ENCODE measurements around the gene IGSF21.

DNA sequence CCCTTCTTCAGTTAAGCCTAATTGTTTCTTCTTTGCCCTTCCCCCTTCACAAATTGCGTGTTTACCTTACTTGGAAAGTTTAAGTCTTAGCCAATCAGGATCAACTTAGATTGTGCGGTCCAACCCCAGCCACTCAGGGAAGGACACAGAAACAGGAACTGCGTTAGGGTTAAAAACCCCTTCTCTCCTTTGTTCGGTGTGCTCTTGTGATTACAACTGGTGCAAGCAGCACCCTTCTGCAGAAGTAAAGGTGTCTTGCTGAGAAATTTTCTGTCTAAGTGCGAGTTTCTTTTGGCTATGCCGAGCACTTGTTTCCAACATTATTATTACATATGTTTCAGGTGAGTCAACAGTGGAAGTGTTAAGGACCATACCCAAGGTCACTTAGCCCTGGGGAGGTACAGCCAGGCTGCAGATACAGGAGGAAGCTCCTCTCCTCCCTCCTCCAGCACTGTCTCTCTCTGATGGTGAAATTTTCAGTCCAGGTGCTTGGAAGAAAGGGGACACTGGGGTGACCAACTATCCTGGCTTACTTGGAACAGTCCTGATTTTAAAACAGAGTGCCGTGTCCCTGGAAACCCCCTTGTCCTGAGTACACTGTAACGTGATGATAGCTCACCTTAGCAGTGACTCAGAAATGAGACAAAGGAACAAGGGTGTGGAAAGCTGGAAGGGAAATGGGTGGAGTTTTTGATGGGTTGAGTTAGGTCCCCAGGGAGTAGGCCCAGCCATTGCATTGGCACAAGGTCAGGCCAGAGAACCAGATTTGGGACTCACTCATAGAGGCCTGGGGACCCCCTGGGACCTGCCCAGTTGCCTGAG lies 304.4 kb downstream of the IGSF21 start:
- TF ChIP-seq, protein P1, sequence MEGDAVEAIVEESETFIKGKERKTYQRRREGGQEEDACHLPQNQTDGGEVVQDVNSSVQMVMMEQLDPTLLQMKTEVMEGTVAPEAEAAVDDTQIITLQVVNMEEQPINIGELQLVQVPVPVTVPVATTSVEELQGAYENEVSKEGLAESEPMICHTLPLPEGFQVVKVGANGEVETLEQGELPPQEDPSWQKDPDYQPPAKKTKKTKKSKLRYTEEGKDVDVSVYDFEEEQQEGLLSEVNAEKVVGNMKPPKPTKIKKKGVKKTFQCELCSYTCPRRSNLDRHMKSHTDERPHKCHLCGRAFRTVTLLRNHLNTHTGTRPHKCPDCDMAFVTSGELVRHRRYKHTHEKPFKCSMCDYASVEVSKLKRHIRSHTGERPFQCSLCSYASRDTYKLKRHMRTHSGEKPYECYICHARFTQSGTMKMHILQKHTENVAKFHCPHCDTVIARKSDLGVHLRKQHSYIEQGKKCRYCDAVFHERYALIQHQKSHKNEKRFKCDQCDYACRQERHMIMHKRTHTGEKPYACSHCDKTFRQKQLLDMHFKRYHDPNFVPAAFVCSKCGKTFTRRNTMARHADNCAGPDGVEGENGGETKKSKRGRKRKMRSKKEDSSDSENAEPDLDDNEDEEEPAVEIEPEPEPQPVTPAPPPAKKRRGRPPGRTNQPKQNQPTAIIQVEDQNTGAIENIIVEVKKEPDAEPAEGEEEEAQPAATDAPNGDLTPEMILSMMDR (IDR thresholded peaks at IDR 0.05; ENCODE audit: insufficient read depth, low read length) = no peak
- TF ChIP-seq POLR2AphosphoS5 (IDR thresholded peaks at IDR 0.05; ENCODE audit: low read depth) = no peak
- no peak for TF ChIP-seq GABPA (IDR thresholded peaks at IDR 0.05; ENCODE audit: low read depth)
- TF ChIP-seq, protein P2, sequence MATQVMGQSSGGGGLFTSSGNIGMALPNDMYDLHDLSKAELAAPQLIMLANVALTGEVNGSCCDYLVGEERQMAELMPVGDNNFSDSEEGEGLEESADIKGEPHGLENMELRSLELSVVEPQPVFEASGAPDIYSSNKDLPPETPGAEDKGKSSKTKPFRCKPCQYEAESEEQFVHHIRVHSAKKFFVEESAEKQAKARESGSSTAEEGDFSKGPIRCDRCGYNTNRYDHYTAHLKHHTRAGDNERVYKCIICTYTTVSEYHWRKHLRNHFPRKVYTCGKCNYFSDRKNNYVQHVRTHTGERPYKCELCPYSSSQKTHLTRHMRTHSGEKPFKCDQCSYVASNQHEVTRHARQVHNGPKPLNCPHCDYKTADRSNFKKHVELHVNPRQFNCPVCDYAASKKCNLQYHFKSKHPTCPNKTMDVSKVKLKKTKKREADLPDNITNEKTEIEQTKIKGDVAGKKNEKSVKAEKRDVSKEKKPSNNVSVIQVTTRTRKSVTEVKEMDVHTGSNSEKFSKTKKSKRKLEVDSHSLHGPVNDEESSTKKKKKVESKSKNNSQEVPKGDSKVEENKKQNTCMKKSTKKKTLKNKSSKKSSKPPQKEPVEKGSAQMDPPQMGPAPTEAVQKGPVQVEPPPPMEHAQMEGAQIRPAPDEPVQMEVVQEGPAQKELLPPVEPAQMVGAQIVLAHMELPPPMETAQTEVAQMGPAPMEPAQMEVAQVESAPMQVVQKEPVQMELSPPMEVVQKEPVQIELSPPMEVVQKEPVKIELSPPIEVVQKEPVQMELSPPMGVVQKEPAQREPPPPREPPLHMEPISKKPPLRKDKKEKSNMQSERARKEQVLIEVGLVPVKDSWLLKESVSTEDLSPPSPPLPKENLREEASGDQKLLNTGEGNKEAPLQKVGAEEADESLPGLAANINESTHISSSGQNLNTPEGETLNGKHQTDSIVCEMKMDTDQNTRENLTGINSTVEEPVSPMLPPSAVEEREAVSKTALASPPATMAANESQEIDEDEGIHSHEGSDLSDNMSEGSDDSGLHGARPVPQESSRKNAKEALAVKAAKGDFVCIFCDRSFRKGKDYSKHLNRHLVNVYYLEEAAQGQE (IDR thresholded peaks at IDR 0.05; ENCODE audit: insufficient replicate concordance, low read depth) = no peak
